Thyroid gland (tissue), 4 donors: Measurements from ENCODE around the gene TFF2. TPM values are rescaled to one million over a fixed set of nuclear protein-coding genes. Genes with fewer than 3 reads are reported as not detected.
A peak's percentile ranks its signal among the peaks of the same experiment; 100 is the strongest.

Source experiments
- DNase-seq, 2 donors: peaks; one replicate each; pipeline ENCODE4 v3.0.0-alpha.2; 2019
- H3K27ac ChIP-seq, 3 donors: fragments of 200-600 bp; sonication (generic); 1 replicate in 2 of 3; 2 replicates in 1 of 3; pipeline ENCODE4 v1.5.1; 2016 to 2019; ENCODE audit warnings: mild to moderate bottlenecking in 1 of 3, moderate library complexity in 1 of 3
- H3K27me3 ChIP-seq: fragments of 200-600 bp; sonication (generic); one replicate; pipeline ENCODE4 v1.5.1; 2019
- H3K36me3 ChIP-seq, 2 donors: fragments of 200-600 bp; sonication (generic); one replicate each; pipeline ENCODE4 v1.5.1; 2016 to 2019
- H3K4me1 ChIP-seq, 2 donors: fragments of 200-600 bp; sonication (generic); one replicate each; pipeline ENCODE4 v1.5.1; 2017 to 2019
- H3K4me3 ChIP-seq, 3 donors: fragments of 200-600 bp; sonication (generic); replicated peaks in 1 of 3; 1 replicate in 2 of 3; 2 replicates in 1 of 3; pipeline ENCODE4 v1.5.1; 2016; ENCODE audit warnings: mild to moderate bottlenecking in 1 of 3
- H3K9me3 ChIP-seq: fragments of 200-600 bp; sonication (generic); one replicate; pipeline ENCODE4 v1.5.1; 2017
- POLR2A ChIP-seq, 2 donors: fragments of 450-650 bp; IDR thresholded peaks; one replicate each; pipeline ENCODE4 v1.6.1; 2017; ENCODE audit warnings: antibody characterized with exemption in 2 of 2, mild to moderate bottlenecking in 2 of 2, moderate library complexity in 1 of 2
- WGBS, 2 donors: methylation state at CpG; one replicate each; pipeline ENCODE4 v1.1.5; 2017; 5-methylcytosine and 5-hydroxymethylcytosine counted together
- intact Hi-C: fragments of 100-400 bp; cut with DNase I; formaldehyde crosslinking; loops from one replicate; pipeline ENCODE4 v1.15.1; 2023
- total RNA-seq, 4 donors: library from RNA; depleted of rRNA; stranded (reverse); fragments of >200 nt; gene quantifications; one replicate each; pipeline ENCODE4 v1.2.3, GENCODE V29; 2016
- TF ChIP-seq, protein P1 (sequence below), 6 experiments: fragments of 200-600 bp in 3 of 6; fragments of 450-650 bp in 3 of 6; sonication (generic) in 3 of 6; IDR thresholded peaks; one replicate each; pipeline ENCODE4 v1.5.1; 2016 to 2019; ENCODE audit warnings: antibody characterized with exemption in 6 of 6, mild to moderate bottlenecking in 2 of 6, inconsistent platforms in 1 of 6, moderate library complexity in 1 of 6

The TFF2 gene
- total RNA-seq, 4 donors from 2014 or later: 2.5 to 14.3 TPM; not detected in 2

DNA sequence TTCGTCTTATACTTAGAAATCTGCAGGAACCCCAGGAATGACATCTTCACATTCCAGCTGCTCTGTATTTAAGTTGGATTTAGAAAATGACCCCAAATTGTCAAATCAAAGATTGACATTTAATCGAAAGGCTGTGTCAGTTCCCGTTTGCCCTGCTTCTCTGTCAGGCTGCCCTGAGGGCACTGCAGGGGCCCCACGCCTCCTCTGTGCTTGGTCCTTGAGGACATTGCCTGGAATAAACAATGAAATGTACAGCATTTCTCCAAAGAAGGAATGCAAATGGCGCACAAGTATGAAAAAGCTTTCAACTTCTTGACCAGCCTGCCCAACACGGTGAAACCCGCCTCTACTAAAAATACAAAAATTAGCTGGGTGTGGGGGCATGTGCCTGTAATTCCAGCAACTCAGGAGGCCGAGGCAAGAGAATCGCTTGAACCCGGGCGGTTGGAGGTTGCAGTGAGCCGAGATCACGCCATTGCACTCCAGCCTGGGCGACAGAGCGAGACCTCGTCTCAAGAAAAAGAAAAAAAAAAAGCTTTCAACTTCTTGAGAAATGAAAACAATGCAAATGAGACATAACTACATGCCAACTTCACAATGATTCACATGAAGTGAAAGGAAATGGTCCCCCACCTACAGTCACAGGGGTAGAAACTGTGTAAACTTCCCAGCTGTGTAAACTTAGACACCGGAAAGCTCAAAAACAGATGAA lies 42.1 kb upstream of the TFF2 start:
- Histone ChIP-seq H3K4me3 (no peak overlapping the region), H3K27me3 (no peaks in the 10 kb centered on the region), H3K36me3 (no peaks in the 10 kb centered on the region), H3K4me1 (peaks cover 18 to 19% of the 10 kb centered on the region in 2 donors), H3K27ac (no peak overlapping the region), H3K9me3 (no peaks in the 10 kb centered on the region)
- no peak for DNase-seq
- TF ChIP-seq POLR2A (IDR thresholded peaks at IDR 0.05): no peak
- TF ChIP-seq, protein P1, sequence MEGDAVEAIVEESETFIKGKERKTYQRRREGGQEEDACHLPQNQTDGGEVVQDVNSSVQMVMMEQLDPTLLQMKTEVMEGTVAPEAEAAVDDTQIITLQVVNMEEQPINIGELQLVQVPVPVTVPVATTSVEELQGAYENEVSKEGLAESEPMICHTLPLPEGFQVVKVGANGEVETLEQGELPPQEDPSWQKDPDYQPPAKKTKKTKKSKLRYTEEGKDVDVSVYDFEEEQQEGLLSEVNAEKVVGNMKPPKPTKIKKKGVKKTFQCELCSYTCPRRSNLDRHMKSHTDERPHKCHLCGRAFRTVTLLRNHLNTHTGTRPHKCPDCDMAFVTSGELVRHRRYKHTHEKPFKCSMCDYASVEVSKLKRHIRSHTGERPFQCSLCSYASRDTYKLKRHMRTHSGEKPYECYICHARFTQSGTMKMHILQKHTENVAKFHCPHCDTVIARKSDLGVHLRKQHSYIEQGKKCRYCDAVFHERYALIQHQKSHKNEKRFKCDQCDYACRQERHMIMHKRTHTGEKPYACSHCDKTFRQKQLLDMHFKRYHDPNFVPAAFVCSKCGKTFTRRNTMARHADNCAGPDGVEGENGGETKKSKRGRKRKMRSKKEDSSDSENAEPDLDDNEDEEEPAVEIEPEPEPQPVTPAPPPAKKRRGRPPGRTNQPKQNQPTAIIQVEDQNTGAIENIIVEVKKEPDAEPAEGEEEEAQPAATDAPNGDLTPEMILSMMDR (IDR thresholded peaks at IDR 0.05): no peak
- intact Hi-C loops: no loop called here
- WGBS, 2 donors: 72 to 77% methylated on average over 17 of the region's 17 CpGs

DNA sequence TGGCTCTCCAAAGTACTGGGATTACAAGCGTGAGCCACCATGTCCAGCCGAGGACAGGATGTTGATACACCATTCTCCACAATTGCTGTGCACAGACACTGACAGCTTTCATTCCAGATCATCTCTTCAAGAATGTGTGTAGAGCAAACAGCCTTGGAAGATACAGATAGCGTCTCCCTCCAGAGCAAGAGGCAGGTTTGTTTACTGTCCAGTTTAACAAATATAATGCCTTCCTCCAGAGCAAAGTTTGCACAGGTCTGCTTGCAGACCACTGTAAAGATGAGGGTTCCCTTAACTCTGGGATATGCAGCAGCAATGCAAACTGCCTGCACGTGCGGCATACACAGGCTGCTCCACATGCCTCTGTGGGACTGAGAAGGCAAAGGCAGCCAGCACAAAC lies 40.5 kb upstream of the TFF2 start:
- Histone ChIP-seq H3K4me3 (no peak overlapping the region), H3K9me3 (no peaks in the 10 kb centered on the region), H3K36me3 (no peaks in the 10 kb centered on the region), H3K4me1 (peaks cover 18 to 19% of the 10 kb centered on the region in 2 donors), H3K27me3 (no peaks in the 10 kb centered on the region), H3K27ac (no peak overlapping the region)
- DNase-seq: no peak
- WGBS, 2 donors: 94% methylated on average over 3 to 5 of the region's 5 CpGs
- TF ChIP-seq POLR2A (IDR thresholded peaks at IDR 0.05): no peak
- TF ChIP-seq, protein P1 (IDR thresholded peaks at IDR 0.05): no peak
- intact Hi-C loops: no loop called here

DNA sequence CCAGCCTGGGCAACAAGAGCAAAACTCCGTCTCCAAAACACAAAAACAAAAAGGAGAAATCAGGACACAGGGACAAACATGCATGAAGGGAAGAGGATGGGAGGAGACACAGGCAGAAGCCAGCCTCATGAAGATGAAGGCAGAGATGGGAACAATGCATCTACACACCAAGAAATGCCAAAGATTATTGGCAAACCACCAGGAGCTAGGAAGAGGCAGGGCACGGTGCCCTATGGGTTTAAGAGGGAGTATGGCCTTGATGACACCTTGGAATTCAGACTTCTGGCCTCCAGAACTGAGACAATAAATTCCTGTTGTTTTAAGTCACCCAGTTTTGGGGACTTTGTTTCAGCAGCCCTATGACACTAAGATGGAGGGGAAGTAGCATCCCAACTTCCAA lies 39.9 kb upstream of the TFF2 start:
- Histone ChIP-seq H3K4me1 (peaks cover 18 to 19% of the 10 kb centered on the region in 2 donors), H3K27me3 (no peaks in the 10 kb centered on the region), H3K4me3 (no peak overlapping the region), H3K27ac (no peak overlapping the region), H3K9me3 (no peaks in the 10 kb centered on the region), H3K36me3 (no peaks in the 10 kb centered on the region)
- intact Hi-C loops: no loop called here
- TF ChIP-seq, protein P1 (IDR thresholded peaks at IDR 0.05): no peak
- no peak for TF ChIP-seq POLR2A (IDR thresholded peaks at IDR 0.05)
- WGBS, 2 donors: 51 to 63% methylated on average over 2 of the region's 2 CpGs
- no peak for DNase-seq

DNA sequence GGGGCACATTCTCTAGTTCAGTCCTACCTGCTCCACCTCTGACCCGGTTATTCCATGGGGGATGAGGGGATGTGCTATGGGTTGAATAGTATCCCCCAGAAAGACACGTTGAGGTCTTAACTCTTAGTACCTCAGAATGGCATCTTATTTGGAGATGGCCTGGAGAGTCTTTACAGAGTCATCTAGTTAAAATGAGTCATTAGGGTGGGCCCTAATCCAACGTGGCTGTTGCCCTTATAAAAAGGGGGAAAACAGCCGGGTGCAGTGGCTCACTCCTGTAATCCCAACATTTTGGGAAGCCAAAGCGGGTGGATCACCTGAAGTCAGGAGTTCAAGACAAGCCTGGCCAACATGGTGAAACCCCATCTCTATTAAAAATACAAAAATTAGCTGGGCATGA lies 39.4 kb upstream of the TFF2 start:
- intact Hi-C loops: no loop called here
- no peaks in the 10 kb centered on the region for H3K36me3 ChIP-seq
- no peak for DNase-seq
- TF ChIP-seq, protein P1 (IDR thresholded peaks at IDR 0.05): no peak
- no peak for TF ChIP-seq POLR2A (IDR thresholded peaks at IDR 0.05)
- H3K4me3 ChIP-seq: no peak overlapping the region
- 82 to 89% methylated on average over 5 of the region's 5 CpGs for WGBS, 2 donors
- peaks cover 19 to 22% of the 10 kb centered on the region in 2 donors for H3K4me1 ChIP-seq
- H3K27me3 ChIP-seq: no peaks in the 10 kb centered on the region
- no peaks in the 10 kb centered on the region for H3K9me3 ChIP-seq
- H3K27ac ChIP-seq: peak overlapping the region in 2 of 3 donors; percentile 76 to 91

DNA sequence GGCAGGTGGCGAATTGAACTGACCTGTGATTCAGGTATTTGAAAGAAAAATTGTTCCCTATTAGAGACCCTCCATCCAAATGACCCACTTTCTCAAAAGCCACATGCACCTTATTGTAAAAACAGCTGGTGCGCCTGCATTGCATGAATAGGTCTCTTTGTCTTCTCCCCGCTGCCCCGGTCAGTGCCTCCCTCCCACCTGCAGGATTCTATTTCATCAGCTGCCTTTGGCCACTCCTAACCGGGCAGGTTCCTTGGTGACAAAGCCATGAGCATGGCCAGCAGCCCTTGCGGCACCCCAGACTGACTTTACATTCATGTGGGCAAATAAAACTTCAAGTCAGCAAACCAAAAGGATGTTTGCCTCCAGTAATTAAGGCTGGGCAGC lies 38.6 kb upstream of the TFF2 start:
- Histone ChIP-seq H3K27ac (peak overlapping the region; percentile 22 to 91 (median 76)), H3K9me3 (no peaks in the 10 kb centered on the region), H3K36me3 (no peaks in the 10 kb centered on the region), H3K27me3 (no peaks in the 10 kb centered on the region), H3K4me1 (peaks cover 19 to 30% of the 10 kb centered on the region in 2 donors), H3K4me3 (no peak overlapping the region)
- 39 to 72% methylated on average over 6 of the region's 6 CpGs for WGBS, 2 donors
- peak in 1 of 2 donors; percentile 18 for TF ChIP-seq POLR2A (IDR thresholded peaks at IDR 0.05)
- TF ChIP-seq, protein P1 (IDR thresholded peaks at IDR 0.05): peak in 1 of 6 experiments; percentile 7
- intact Hi-C loops: loop anchor here (10.0 kb wide), 1 partner anchor 75 kb away; the partner anchor contains the start of gene TFF3
- DNase-seq: peak; percentile 76 to 81
